ENCODE measurements around the gene CAMK2A.

DNA sequence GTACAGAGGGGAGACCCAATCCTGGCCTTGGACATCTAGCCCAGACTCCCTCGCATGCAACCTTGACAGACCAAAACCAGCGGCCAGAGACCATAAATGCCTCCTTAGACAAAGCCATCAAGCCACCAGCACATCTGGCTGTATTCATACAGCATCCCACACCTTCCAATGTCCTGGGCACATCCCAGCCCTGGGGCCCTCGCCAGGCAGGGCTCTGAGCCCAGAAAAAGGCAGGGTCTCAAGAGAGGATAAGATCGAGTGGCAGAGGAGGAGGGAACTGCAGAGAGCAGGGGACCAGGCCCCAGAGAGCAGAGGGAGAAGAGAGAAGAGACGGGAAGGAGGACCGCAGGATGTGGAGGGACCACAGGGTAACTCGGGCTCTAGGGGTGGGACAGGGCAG lies 45.4 kb downstream of the CAMK2A start:
- no peak for TF ChIP-seq EZH2phosphoT487 (IDR thresholded peaks at IDR 0.05; ENCODE audit: borderline replicate concordance, low read length)
- TF ChIP-seq, protein P1, sequence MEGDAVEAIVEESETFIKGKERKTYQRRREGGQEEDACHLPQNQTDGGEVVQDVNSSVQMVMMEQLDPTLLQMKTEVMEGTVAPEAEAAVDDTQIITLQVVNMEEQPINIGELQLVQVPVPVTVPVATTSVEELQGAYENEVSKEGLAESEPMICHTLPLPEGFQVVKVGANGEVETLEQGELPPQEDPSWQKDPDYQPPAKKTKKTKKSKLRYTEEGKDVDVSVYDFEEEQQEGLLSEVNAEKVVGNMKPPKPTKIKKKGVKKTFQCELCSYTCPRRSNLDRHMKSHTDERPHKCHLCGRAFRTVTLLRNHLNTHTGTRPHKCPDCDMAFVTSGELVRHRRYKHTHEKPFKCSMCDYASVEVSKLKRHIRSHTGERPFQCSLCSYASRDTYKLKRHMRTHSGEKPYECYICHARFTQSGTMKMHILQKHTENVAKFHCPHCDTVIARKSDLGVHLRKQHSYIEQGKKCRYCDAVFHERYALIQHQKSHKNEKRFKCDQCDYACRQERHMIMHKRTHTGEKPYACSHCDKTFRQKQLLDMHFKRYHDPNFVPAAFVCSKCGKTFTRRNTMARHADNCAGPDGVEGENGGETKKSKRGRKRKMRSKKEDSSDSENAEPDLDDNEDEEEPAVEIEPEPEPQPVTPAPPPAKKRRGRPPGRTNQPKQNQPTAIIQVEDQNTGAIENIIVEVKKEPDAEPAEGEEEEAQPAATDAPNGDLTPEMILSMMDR (IDR thresholded peaks at IDR 0.05; ENCODE audit: low read depth, low read length, poor library complexity, severe bottlenecking) = no peak
